Measurements from ENCODE around the gene MEGF9. TPM values are rescaled to one million over a fixed set of nuclear protein-coding genes. Genes with fewer than 3 reads are reported as not detected.

Gene MEGF9
- total and polyA plus RNA-seq, 2 of the 13 experiments (the other 11 are each of a cell fraction or from before 2014, with no cell fraction given): 3.1 to 3.3 TPM

DNA sequence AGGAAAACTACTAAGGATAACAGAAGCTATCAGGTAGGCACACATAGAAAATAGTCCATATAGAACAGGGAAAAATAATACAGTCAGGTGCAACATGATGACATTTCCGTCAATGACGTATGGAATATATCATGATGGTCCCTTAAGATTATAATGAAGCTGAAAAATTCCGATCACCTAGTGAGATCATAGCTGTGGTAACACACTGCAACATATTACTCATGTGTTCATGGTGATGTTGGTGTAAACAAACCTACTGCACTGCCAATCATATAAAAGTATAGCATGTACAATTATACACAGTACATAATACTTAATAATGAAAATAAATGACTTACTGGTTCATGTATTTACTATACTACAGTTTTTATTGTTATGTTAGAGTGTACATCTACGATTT, 60.0 kb downstream of the MEGF9 start:
- Histone ChIP-seq H4K20me1 (ENCODE audit: insufficient read depth, low read length) (no peaks in the 10 kb centered on the region), H3K79me2 (ENCODE audit: insufficient read depth, low read length) (no peaks in the 10 kb centered on the region), H3K36me3 (replicated peaks in 1 of 2; ENCODE audit: control insufficient read depth in 1 of 2, insufficient read depth in 2 of 2, low read length in 2 of 2) (no peaks in the 10 kb centered on the region), H3K4me1 (ENCODE audit: insufficient read depth, low read length) (peaks cover 23% of the 10 kb centered on the region), H3K27ac (ENCODE audit: extremely low read length, insufficient read depth, low read length) (no peak overlapping the region), H2AFZ (ENCODE audit: low read length) (no peak overlapping the region), H3K4me3 (replicated peaks in 1 of 3; ENCODE audit: insufficient read depth in 1 of 3, low read depth in 2 of 3, low read length in 3 of 3) (no peak overlapping the region), H3K27me3 (ENCODE audit: control insufficient read depth in 1 of 2, insufficient read depth in 2 of 2, low read length in 2 of 2) (no peaks in the 10 kb centered on the region), H3K4me2 (ENCODE audit: low read depth, low read length) (no peak overlapping the region), H3K9me3 (ENCODE audit: low read length) (no peaks in the 10 kb centered on the region), H3K9ac (ENCODE audit: insufficient read depth, low read depth, low read length) (no peak overlapping the region)
- ATAC-seq (no peak), FAIRE-seq (no peak), DNase-seq (ENCODE audit: low spot score) (no peak)
- WGBS (ENCODE audit: low lambda C conversion rate): 95% methylated on average over 4 of the region's 4 CpGs
- no TSS peak for BruUV-seq (replicated peaks)
- CTCF ChIA-PET (ENCODE audit: low intra/inter-chr PET ratio, low total read pairs): no interaction called here
- TF ChIP-seq PITX1 (CRISPR knock-in tag; IDR thresholded peaks at IDR 0.05) (no peak), ZFP36L2 (CRISPR knock-in tag; IDR thresholded peaks at IDR 0.05) (no peak), SMARCC2 (IDR thresholded peaks at IDR 0.05) (no peak), ESRRA (CRISPR knock-in tag; IDR thresholded peaks at IDR 0.05; ENCODE audit: low read depth) (no peak), FOXO1 (CRISPR knock-in tag; IDR thresholded peaks at IDR 0.05) (no peak), STAG1 (CRISPR knock-in tag; IDR thresholded peaks at IDR 0.05) (no peak), NFRKB (IDR thresholded peaks at IDR 0.05) (no peak), PRPF4 (IDR thresholded peaks at IDR 0.05; ENCODE audit: low read depth, low read length, poor library complexity, severe bottlenecking) (no peak), KAT7 (CRISPR knock-in tag; IDR thresholded peaks at IDR 0.05; ENCODE audit: borderline replicate concordance) (no peak), HDAC2 (CRISPR knock-in tag; IDR thresholded peaks at IDR 0.05) (no peak), ZNF709 (CRISPR knock-in tag; IDR thresholded peaks at IDR 0.05) (no peak)
- TF ChIP-seq, protein P1, sequence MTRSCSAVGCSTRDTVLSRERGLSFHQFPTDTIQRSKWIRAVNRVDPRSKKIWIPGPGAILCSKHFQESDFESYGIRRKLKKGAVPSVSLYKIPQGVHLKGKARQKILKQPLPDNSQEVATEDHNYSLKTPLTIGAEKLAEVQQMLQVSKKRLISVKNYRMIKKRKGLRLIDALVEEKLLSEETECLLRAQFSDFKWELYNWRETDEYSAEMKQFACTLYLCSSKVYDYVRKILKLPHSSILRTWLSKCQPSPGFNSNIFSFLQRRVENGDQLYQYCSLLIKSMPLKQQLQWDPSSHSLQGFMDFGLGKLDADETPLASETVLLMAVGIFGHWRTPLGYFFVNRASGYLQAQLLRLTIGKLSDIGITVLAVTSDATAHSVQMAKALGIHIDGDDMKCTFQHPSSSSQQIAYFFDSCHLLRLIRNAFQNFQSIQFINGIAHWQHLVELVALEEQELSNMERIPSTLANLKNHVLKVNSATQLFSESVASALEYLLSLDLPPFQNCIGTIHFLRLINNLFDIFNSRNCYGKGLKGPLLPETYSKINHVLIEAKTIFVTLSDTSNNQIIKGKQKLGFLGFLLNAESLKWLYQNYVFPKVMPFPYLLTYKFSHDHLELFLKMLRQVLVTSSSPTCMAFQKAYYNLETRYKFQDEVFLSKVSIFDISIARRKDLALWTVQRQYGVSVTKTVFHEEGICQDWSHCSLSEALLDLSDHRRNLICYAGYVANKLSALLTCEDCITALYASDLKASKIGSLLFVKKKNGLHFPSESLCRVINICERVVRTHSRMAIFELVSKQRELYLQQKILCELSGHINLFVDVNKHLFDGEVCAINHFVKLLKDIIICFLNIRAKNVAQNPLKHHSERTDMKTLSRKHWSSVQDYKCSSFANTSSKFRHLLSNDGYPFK (CRISPR knock-in tag; IDR thresholded peaks at IDR 0.05; ENCODE audit: borderline replicate concordance): no peak
- TF ChIP-seq, protein P2, sequence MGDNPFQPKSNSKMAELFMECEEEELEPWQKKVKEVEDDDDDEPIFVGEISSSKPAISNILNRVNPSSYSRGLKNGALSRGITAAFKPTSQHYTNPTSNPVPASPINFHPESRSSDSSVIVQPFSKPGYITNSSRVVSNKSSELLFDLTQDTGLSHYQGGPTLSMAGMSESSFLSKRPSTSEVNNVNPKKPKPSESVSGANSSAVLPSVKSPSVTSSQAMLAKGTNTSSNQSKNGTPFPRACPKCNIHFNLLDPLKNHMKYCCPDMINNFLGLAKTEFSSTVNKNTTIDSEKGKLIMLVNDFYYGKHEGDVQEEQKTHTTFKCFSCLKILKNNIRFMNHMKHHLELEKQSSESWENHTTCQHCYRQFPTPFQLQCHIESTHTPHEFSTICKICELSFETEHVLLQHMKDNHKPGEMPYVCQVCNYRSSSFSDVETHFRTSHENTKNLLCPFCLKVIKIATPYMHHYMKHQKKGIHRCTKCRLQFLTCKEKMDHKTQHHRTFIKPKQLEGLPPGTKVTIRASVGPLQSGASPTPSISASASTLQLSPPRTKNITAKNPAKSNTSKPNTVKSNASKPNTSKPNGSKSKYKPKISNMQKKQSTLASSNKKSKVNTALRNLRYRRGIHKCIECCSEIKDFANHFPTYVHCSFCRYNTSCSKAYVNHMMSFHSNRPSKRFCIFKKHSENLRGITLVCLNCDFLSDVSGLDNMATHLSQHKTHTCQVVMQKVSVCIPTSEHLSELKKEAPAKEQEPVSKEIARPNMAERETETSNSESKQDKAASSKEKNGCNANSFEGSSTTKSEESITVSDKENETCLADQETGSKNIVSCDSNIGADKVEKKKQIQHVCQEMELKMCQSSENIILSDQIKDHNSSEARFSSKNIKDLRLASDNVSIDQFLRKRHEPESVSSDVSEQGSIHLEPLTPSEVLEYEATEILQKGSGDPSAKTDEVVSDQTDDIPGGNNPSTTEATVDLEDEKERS (CRISPR knock-in tag; IDR thresholded peaks at IDR 0.05): no peak
- TF ChIP-seq, protein P3, sequence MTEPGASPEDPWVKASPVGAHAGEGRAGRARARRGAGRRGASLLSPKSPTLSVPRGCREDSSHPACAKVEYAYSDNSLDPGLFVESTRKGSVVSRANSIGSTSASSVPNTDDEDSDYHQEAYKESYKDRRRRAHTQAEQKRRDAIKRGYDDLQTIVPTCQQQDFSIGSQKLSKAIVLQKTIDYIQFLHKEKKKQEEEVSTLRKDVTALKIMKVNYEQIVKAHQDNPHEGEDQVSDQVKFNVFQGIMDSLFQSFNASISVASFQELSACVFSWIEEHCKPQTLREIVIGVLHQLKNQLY (CRISPR knock-in tag; IDR thresholded peaks at IDR 0.05): no peak
- TF ChIP-seq, protein P4, sequence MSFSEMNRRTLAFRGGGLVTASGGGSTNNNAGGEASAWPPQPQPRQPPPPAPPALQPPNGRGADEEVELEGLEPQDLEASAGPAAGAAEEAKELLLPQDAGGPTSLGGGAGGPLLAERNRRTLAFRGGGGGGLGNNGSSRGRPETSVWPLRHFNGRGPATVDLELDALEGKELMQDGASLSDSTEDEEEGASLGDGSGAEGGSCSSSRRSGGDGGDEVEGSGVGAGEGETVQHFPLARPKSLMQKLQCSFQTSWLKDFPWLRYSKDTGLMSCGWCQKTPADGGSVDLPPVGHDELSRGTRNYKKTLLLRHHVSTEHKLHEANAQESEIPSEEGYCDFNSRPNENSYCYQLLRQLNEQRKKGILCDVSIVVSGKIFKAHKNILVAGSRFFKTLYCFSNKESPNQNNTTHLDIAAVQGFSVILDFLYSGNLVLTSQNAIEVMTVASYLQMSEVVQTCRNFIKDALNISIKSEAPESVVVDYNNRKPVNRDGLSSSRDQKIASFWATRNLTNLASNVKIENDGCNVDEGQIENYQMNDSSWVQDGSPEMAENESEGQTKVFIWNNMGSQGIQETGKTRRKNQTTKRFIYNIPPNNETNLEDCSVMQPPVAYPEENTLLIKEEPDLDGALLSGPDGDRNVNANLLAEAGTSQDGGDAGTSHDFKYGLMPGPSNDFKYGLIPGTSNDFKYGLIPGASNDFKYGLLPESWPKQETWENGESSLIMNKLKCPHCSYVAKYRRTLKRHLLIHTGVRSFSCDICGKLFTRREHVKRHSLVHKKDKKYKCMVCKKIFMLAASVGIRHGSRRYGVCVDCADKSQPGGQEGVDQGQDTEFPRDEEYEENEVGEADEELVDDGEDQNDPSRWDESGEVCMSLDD (CRISPR knock-in tag; IDR thresholded peaks at IDR 0.05; ENCODE audit: borderline replicate concordance): no peak
- in situ Hi-C loops (cut with HindIII; ENCODE audit: extremely low pct_ligation_motif_present, low pct_unique_long_range_greater_than_20kb) (no loop called here), intact Hi-C loops (cut with micrococcal nuclease; ENCODE audit: unreplicated experiment) (no loop called here)
- POLR2A ChIA-PET: no interaction called here
